A549 (cell line): ENCODE data around the gene PRR32. TPM values are rescaled to one million over a fixed set of nuclear protein-coding genes. Genes with fewer than 3 reads are reported as not detected.

ENCODE experiments used
- ATAC-seq, 2 experiments: fragments of 200-7000 bp in 1 of 2; fragments of >200 bp in 1 of 2; cut with Nextera tagmentation in 1 of 2; cut with Tn5 transposase in 1 of 2; 3 replicates each; pipeline versions ENCODE4 v1.8.0 to v1.9.1; 2018 to 2020; ENCODE audit warnings: mild to moderate bottlenecking in 1 of 2, moderate library complexity in 1 of 2
- CTCF ChIA-PET: fragments of 300-600 bp; sonication (Branson Sonifier 250); formaldehyde crosslinking; extraction: SDS; loops from one replicate; lab custom pipeline; 2021; ENCODE audit warnings: antibody characterized with exemption, inconsistent platforms; lab: Yijun Ruan, JAX
- POLR2A ChIA-PET: fragments of 350-600 bp; formaldehyde crosslinking; extraction: SDS; loops from one replicate; lab custom pipeline; 2021; ENCODE audit warnings: antibody characterized with exemption, inconsistent platforms; lab: Yijun Ruan, JAX
- DNase-seq, 2 experiments: peaks; one replicate each; pipeline versions ENCODE4 v3.0.0 to v3.0.0-alpha.2; 2011 to 2016; ENCODE audit warnings: low read depth in 1 of 2, low spot score in 1 of 2
- FAIRE-seq: peaks from 2 replicates; lab custom pipeline; 2011; peaks lifted over from hg19 to GRCh38; lab: Jason Lieb, UNC
- H3K27ac ChIP-seq, 2 experiments: fragments of >200 bp; sonication (Bioruptor Twin); formaldehyde crosslinking; 3 replicates each; pipeline ENCODE4 v1.5.1; 2016 to 2017
- H3K4me1 ChIP-seq: fragments of >200 bp; sonication (Bioruptor Twin); formaldehyde crosslinking; 3 replicates; pipeline ENCODE4 v1.6.1; 2016
- H3K4me2 ChIP-seq: fragments of >200 bp; sonication (Bioruptor Twin); formaldehyde crosslinking; 3 replicates; pipeline ENCODE4 v1.6.1; 2016
- H3K4me3 ChIP-seq: fragments of >200 bp; sonication (Bioruptor Twin); formaldehyde crosslinking; 3 replicates; pipeline ENCODE4 v1.5.1; 2016
- H3K9me3 ChIP-seq: fragments of >200 bp; sonication (Bioruptor Twin); formaldehyde crosslinking; 3 replicates; pipeline ENCODE4 v1.6.1; 2016
- BCL3 ChIP-seq: fragments of >200 bp; sonication (Bioruptor Twin); formaldehyde crosslinking; IDR thresholded peaks from 3 replicates; pipeline ENCODE4 v1.6.1; 2016
- BHLHE40 ChIP-seq: IDR thresholded peaks from 2 replicates; pipeline ENCODE4 v1.6.1; 2012; ENCODE audit warnings: low read depth, low read length, inconsistent platforms
- CEBPB ChIP-seq, 2 experiments: fragments of >200 bp in 1 of 2; sonication (Bioruptor Twin) in 1 of 2; formaldehyde crosslinking in 1 of 2; IDR thresholded peaks; 2 replicates each; pipeline ENCODE4 v1.6.1; 2012 to 2016
- CHD2 ChIP-seq: fragments of 150-350 bp; IDR thresholded peaks from 2 replicates; pipeline ENCODE4 v1.6.1; 2014; ENCODE audit warnings: low read length; ENCODE audit not compliant: partially characterized antibody
- CTCF ChIP-seq: fragments of >200 bp; sonication (Bioruptor Twin); formaldehyde crosslinking; IDR thresholded peaks from 3 replicates; pipeline ENCODE4 v1.5.1; 2016
- EHF ChIP-seq: fragments of 250-450 bp; sonication (Bioruptor Pico); IDR thresholded peaks from 2 replicates; pipeline ENCODE4 v1.5.0; 2020; ENCODE audit warnings: mild to moderate bottlenecking
- EHMT2 ChIP-seq: fragments of 200-600 bp; sonication (generic); IDR thresholded peaks from 2 replicates; pipeline ENCODE4 v1.6.1; 2016; ENCODE audit warnings: antibody characterized with exemption, low read depth, mild to moderate bottlenecking, moderate library complexity
- ELK1 ChIP-seq: fragments of 150-350 bp; IDR thresholded peaks from 2 replicates; pipeline ENCODE4 v1.6.1; 2014; ENCODE audit warnings: low read depth, mild to moderate bottlenecking, low read length
- FOSB ChIP-seq: fragments of 250-450 bp; sonication (Bioruptor Pico); IDR thresholded peaks from 2 replicates; pipeline ENCODE4 v1.5.0; 2020; ENCODE audit warnings: mild to moderate bottlenecking, moderate library complexity
- HDAC2 ChIP-seq: fragments of 200-600 bp; sonication (generic); IDR thresholded peaks from 2 replicates; pipeline ENCODE4 v1.6.1; 2016
- HES2 ChIP-seq: fragments of >200 bp; sonication (Bioruptor Twin); formaldehyde crosslinking; IDR thresholded peaks from 2 replicates; pipeline ENCODE4 v1.6.1; 2016
- JUN ChIP-seq, 2 experiments: fragments of >200 bp; sonication (Bioruptor Twin); formaldehyde crosslinking; IDR thresholded peaks; 2 replicates in 1 of 2; 3 replicates in 1 of 2; pipeline ENCODE4 v1.6.1; 2016 to 2017
- KDM1A ChIP-seq: fragments of 200-600 bp; sonication (generic); IDR thresholded peaks from 2 replicates; pipeline ENCODE4 v1.6.1; 2016; ENCODE audit warnings: low read depth, mild to moderate bottlenecking
- MAFK ChIP-seq: fragments of 450-650 bp; IDR thresholded peaks from 2 replicates; pipeline ENCODE4 v1.6.1; 2014; ENCODE audit not compliant: partially characterized antibody
- MAZ ChIP-seq: fragments of 150-350 bp; IDR thresholded peaks from 2 replicates; pipeline ENCODE4 v1.6.1; 2014; ENCODE audit warnings: antibody characterized with exemption, low read depth, low read length, borderline replicate concordance
- PHF8 ChIP-seq: fragments of 200-600 bp; sonication (generic); IDR thresholded peaks from 2 replicates; pipeline ENCODE4 v1.6.1; 2016; ENCODE audit warnings: low read depth, mild to moderate bottlenecking, antibody characterized with exemption, moderate library complexity, borderline replicate concordance
- POLR2A ChIP-seq: IDR thresholded peaks from 2 replicates; pipeline ENCODE4 v1.6.1; 2012; ENCODE audit warnings: mild to moderate bottlenecking, low read length
- POLR2AphosphoS2 ChIP-seq: conservative IDR thresholded peaks from 2 replicates; pipeline ENCODE4 v1.6.1; 2012; ENCODE audit warnings: low read length, improper control_type of control experiment, inconsistent platforms
- RAD21 ChIP-seq, 2 experiments: fragments of >200 bp in 1 of 2; sonication (Bioruptor Twin) in 1 of 2; formaldehyde crosslinking in 1 of 2; IDR thresholded peaks in 1 of 2; conservative IDR thresholded peaks in 1 of 2; 2 replicates in 1 of 2; 3 replicates in 1 of 2; pipeline ENCODE4 v1.6.1; 2012 to 2018; ENCODE audit warnings: inconsistent platforms in 1 of 2
- RCOR1 ChIP-seq: fragments of 150-350 bp; IDR thresholded peaks from 2 replicates; pipeline ENCODE4 v1.6.1; 2014; ENCODE audit warnings: antibody characterized with exemption, low read length, low read depth
- RFX5 ChIP-seq: fragments of 450-650 bp; IDR thresholded peaks from 2 replicates; pipeline ENCODE4 v1.7.1; 2014; ENCODE audit warnings: antibody characterized with exemption, mild to moderate bottlenecking, moderate library complexity
- SMC3 ChIP-seq: fragments of >200 bp; sonication (Bioruptor Twin); formaldehyde crosslinking; IDR thresholded peaks from 3 replicates; pipeline ENCODE4 v1.6.1; 2018; ENCODE audit warnings: inconsistent platforms
- ZC3H11A ChIP-seq: fragments of 450-650 bp; IDR thresholded peaks from 2 replicates; pipeline ENCODE4 v1.6.1; 2014; ENCODE audit warnings: antibody characterized with exemption, mild to moderate bottlenecking
- WGBS: methylation state at CpG from one replicate; pipeline ENCODE4 v1.1.6; 2017; ENCODE audit errors: missing lambda C conversion rate; 5-methylcytosine and 5-hydroxymethylcytosine counted together
- polyA minus RNA-seq: library from RNA; depleted of rRNA, polyadenylated mRNA; stranded (reverse); fragments of >200 nt; gene quantifications from 2 replicates; pipeline ENCODE4 v1.2.3, GENCODE V29; 2011; rRNA and poly(A)+ RNA removed
- polyA plus RNA-seq, 4 experiments: library from polyadenylated mRNA; depleted of rRNA in 3 of 4; stranded (reverse); fragments of >200 nt; fragmentation: RNase III in 1 of 4; extraction: RNeasy Plus Mini Kit Qiagen cat#74134 plus additional on column Dnase treatment in 1 of 4; gene quantifications; 2 replicates in 3 of 4; 3 replicates in 1 of 4; pipeline ENCODE4 v1.2.3, GENCODE V29; 2011 to 2017

Gene PRR32
- not detected in 2 replicates for polyA plus RNA-seq (2011; rRNA removed)
- not detected in 2 replicates for polyA plus RNA-seq (2012; cell fraction: cytosol; rRNA removed)
- not detected in 2 replicates for polyA plus RNA-seq (2012; cell fraction: nucleus; rRNA removed)
- polyA plus RNA-seq (2017; fragmentation: RNase III; extraction: RNeasy Plus Mini Kit Qiagen cat#74134 plus additional on column Dnase treatment) = not detected in 3 replicates
- polyA minus RNA-seq = not detected in 2 replicates

GRCh38 chrX:126819429-126819828 is at the start of gene PRR32:
Gene PRR32, plus strand, starts transcription at chrX:126819729. Its CDS starts 115 bp downstream, at chrX:126819844.
- DNase-seq (no peak), ATAC-seq (no peak), FAIRE-seq (no peak)
- TF ChIP-seq POLR2A (no peak), EHMT2 (no peak), JUN (IDR thresholded peaks at IDR 0.05) (no peak), EHF (CRISPR knock-in tag) (no peak)
- ChIA-PET POLR2A (no interaction called here), CTCF (no interaction called here)
- H3K4me2 ChIP-seq = no peak within 1 kb of the TSS
- H3K27ac ChIP-seq = no peak within 1 kb of the TSS
- no peaks in the 10 kb centered on the region for H3K4me1 ChIP-seq
- H3K9me3 ChIP-seq = no peaks in the 10 kb centered on the region
- no peak within 1 kb of the TSS for H3K4me3 ChIP-seq

GRCh38 chrX:126770179-126770578 is 49.4 kb upstream of the PRR32 start:
- ChIA-PET CTCF (no interaction called here), POLR2A (no interaction called here)
- Histone ChIP-seq H3K4me1 (no peaks in the 10 kb centered on the region), H3K27ac (no peak overlapping the region), H3K9me3 (no peaks in the 10 kb centered on the region), H3K4me3 (no peak overlapping the region), H3K4me2 (no peak overlapping the region)
- peak; percentile 49 for FAIRE-seq
- DNase-seq = peak; percentile 1 to 27
- TF ChIP-seq PHF8 (no peak), CTCF (no peak), BCL3 (no peak), RAD21 (conservative IDR thresholded peaks at IDR 0.05 in 1 of 2, IDR thresholded peaks at IDR 0.05 in 1 of 2) (peak; percentile 14 to 35; a peak in 2 of 5 replicates)
- peak in 1 of 2 experiments; percentile 58; a peak in 1 of 6 replicates for ATAC-seq
- 0% methylated on average over 5 of the region's 5 CpGs for WGBS

GRCh38 chrX:126785539-126785938 is 34.0 kb upstream of the PRR32 start:
- DNase-seq (no peak), FAIRE-seq (no peak), ATAC-seq (no peak)
- no peak for TF ChIP-seq KDM1A
- TF ChIP-seq HES2 = no peak
- TF ChIP-seq CEBPB (IDR thresholded peaks at IDR 0.05) = no peak
- TF ChIP-seq CTCF = no peak
- no peak for TF ChIP-seq CHD2
- no peak for TF ChIP-seq POLR2AphosphoS2
- TF ChIP-seq MAZ = no peak
- no peak for TF ChIP-seq HDAC2
- no peak for TF ChIP-seq ZC3H11A
- TF ChIP-seq POLR2A = no peak
- TF ChIP-seq BHLHE40 = no peak
- no peak for TF ChIP-seq FOSB (CRISPR knock-in tag)
- no peak for TF ChIP-seq MAFK
- TF ChIP-seq SMC3 = no peak
- TF ChIP-seq ELK1 = no peak
- no peak for TF ChIP-seq RCOR1
- TF ChIP-seq RFX5 = no peak
- Histone ChIP-seq H3K9me3 (no peaks in the 10 kb centered on the region), H3K4me1 (no peaks in the 10 kb centered on the region), H3K27ac (no peak overlapping the region), H3K4me2 (no peak overlapping the region), H3K4me3 (no peak overlapping the region)
- ChIA-PET CTCF (no interaction called here), POLR2A (no interaction called here)
- 55% methylated on average over 2 of the region's 2 CpGs for WGBS
